Measurements from ENCODE around the gene DARS1. TPM values are rescaled to one million over a fixed set of nuclear protein-coding genes. Genes with fewer than 3 reads are reported as not detected.
"Not testable (repeated sequence)": the region's sequence is repeated elsewhere in the genome, so short reads cannot be mapped to it uniquely, and the experiment has no call there.

Gene DARS1
- total RNA-seq, 2 donors from 2014 or later, result 54.9 to 57.2 TPM

GRCh38 chr2:135894930-135895329 lies 90.5 kb downstream of the DARS1 start:
- intact Hi-C loops (cut with DNase I), result no loop called here
- no peaks in the 10 kb centered on the region for H3K36me3 ChIP-seq
- TF ChIP-seq POLR2A (IDR thresholded peaks at IDR 0.05) (no peak), POLR2AphosphoS5 (IDR thresholded peaks at IDR 0.05) (no peak), CTCF (IDR thresholded peaks at IDR 0.05) (no peak)

GRCh38 chr2:135893374-135893794 lies 92.0 kb downstream of the DARS1 start:
- Histone ChIP-seq H3K4me1 (replicated peaks) (no peaks in the 10 kb centered on the region), H3K27ac (no peak overlapping the region), H3K9me3 (no peaks in the 10 kb centered on the region), H3K4me3 (no peak overlapping the region), H3K36me3 (no peaks in the 10 kb centered on the region), H3K27me3 (replicated peaks; ENCODE audit: insufficient read depth) (no peaks in the 10 kb centered on the region)
- intact Hi-C loops (cut with DNase I), result no loop called here
- DNase-seq (ENCODE audit: low spot score), result no peak
- WGBS, result 98% methylated on average over 2 of the region's 2 CpGs
- no peak for TF ChIP-seq POLR2AphosphoS5 (IDR thresholded peaks at IDR 0.05)

More at GRCh38 chr2:135894930-135895329, 90.5 kb downstream of the DARS1 start:
- no peaks in the 10 kb centered on the region for H3K4me1 ChIP-seq (replicated peaks)
- no peaks in the 10 kb centered on the region for H3K27me3 ChIP-seq (replicated peaks; ENCODE audit: insufficient read depth)
- H3K4me3 ChIP-seq, result no peak overlapping the region
- H3K9me3 ChIP-seq, result no peaks in the 10 kb centered on the region
- no peak for DNase-seq (ENCODE audit: low spot score)
- 96% methylated on average over 1 of the region's 1 CpG for WGBS
- no peak overlapping the region for H3K27ac ChIP-seq

- no peak for DNase-seq (ENCODE audit: low spot score)
- H3K4me1 ChIP-seq (replicated peaks), result no peaks in the 10 kb centered on the region
- WGBS, result 64% methylated on average over 6 of the region's 6 CpGs
- no peaks in the 10 kb centered on the region for H3K9me3 ChIP-seq
- TF ChIP-seq POLR2A (IDR thresholded peaks at IDR 0.05), result no peak
- no peak for TF ChIP-seq CTCF (IDR thresholded peaks at IDR 0.05)
- no peak for TF ChIP-seq POLR2AphosphoS5 (IDR thresholded peaks at IDR 0.05)
- no peaks in the 10 kb centered on the region for H3K36me3 ChIP-seq
- H3K27me3 ChIP-seq (replicated peaks; ENCODE audit: insufficient read depth), result no peaks in the 10 kb centered on the region
- no peak overlapping the region for H3K27ac ChIP-seq
- H3K4me3 ChIP-seq, result no peak overlapping the region
- intact Hi-C loops (cut with DNase I), result no loop called here
Measured at GRCh38 chr2:135890835-135891234, 94.6 kb downstream of the DARS1 start.

- TF ChIP-seq POLR2AphosphoS5 (IDR thresholded peaks at IDR 0.05) (no peak), POLR2A (IDR thresholded peaks at IDR 0.05) (no peak), CTCF (IDR thresholded peaks at IDR 0.05) (no peak)
- Histone ChIP-seq H3K27me3 (replicated peaks; ENCODE audit: insufficient read depth) (no peaks in the 10 kb centered on the region), H3K4me1 (replicated peaks) (no peaks in the 10 kb centered on the region), H3K9me3 (no peaks in the 10 kb centered on the region), H3K4me3 (no peak overlapping the region), H3K36me3 (no peaks in the 10 kb centered on the region), H3K27ac (no peak overlapping the region)
- 94% methylated on average over 4 of the region's 4 CpGs for WGBS
- DNase-seq (ENCODE audit: low spot score), result no peak
- intact Hi-C loops (cut with DNase I), result no loop called here
Measured at GRCh38 chr2:135890149-135890548, 95.3 kb downstream of the DARS1 start.

- DNase-seq (ENCODE audit: low spot score); H3K27ac ChIP-seq; intact Hi-C loops (cut with DNase I); H3K4me1 ChIP-seq (replicated peaks); H3K4me3 ChIP-seq; H3K9me3 ChIP-seq; H3K27me3 ChIP-seq (replicated peaks; ENCODE audit: insufficient read depth); H3K36me3 ChIP-seq: not testable (repeated sequence)
- 82% methylated on average over 5 of the region's 5 CpGs for WGBS
Measured at GRCh38 chr2:135888587-135888986, 96.8 kb downstream of the DARS1 start.

- no peaks in the 10 kb centered on the region for H3K4me1 ChIP-seq (replicated peaks)
- no peak overlapping the region for H3K27ac ChIP-seq
- WGBS, result 96% methylated on average over 4 of the region's 4 CpGs
- TF ChIP-seq POLR2AphosphoS5 (IDR thresholded peaks at IDR 0.05) (no peak), CTCF (IDR thresholded peaks at IDR 0.05) (no peak), POLR2A (IDR thresholded peaks at IDR 0.05) (no peak)
- H3K4me3 ChIP-seq, result no peak overlapping the region
- no peaks in the 10 kb centered on the region for H3K27me3 ChIP-seq (replicated peaks; ENCODE audit: insufficient read depth)
- intact Hi-C loops (cut with DNase I), result no loop called here
- DNase-seq (ENCODE audit: low spot score), result no peak
- no peaks in the 10 kb centered on the region for H3K36me3 ChIP-seq
- no peaks in the 10 kb centered on the region for H3K9me3 ChIP-seq
Measured at GRCh38 chr2:135885709-135886108, 99.7 kb downstream of the DARS1 start.
